Mesenchymal stem cell (in vitro differentiated cells and primary cell): ENCODE results near the gene AFP.

ENCODE experiments used
- DNase-seq: peaks from one replicate; pipeline ENCODE4 v3.0.0-alpha.2; 2013
- H2AFZ ChIP-seq: one replicate; pipeline ENCODE4 v1.6.1; 2013; ENCODE audit warnings: low read depth, mild to moderate bottlenecking, control low read depth, inconsistent platforms, low read length, moderate library complexity
- H2AK5ac ChIP-seq: 2 replicates; pipeline ENCODE4 v1.6.1; 2013; ENCODE audit warnings: low read length, moderate library complexity, mild to moderate bottlenecking, inconsistent platforms; ENCODE audit not compliant: severe bottlenecking
- H2BK120ac ChIP-seq: one replicate; pipeline ENCODE4 v1.6.1; 2013; ENCODE audit warnings: low read depth, mild to moderate bottlenecking, inconsistent platforms, low read length, moderate library complexity
- H2BK12ac ChIP-seq, 2 experiments: one replicate each; pipeline ENCODE4 v1.6.1; 2013; ENCODE audit warnings: inconsistent platforms in 2 of 2, low read length in 2 of 2, mild to moderate bottlenecking in 2 of 2, moderate library complexity in 2 of 2, control low read depth in 1 of 2
- H2BK15ac ChIP-seq: one replicate; pipeline ENCODE4 v1.6.1; 2013; ENCODE audit warnings: mild to moderate bottlenecking, low read depth, inconsistent platforms; ENCODE audit not compliant: poor library complexity, severe bottlenecking
- H2BK5ac ChIP-seq: 2 replicates; pipeline ENCODE4 v1.6.1; 2013; ENCODE audit warnings: low read depth, mild to moderate bottlenecking, low read length, control low read depth, inconsistent platforms; ENCODE audit not compliant: poor library complexity, severe bottlenecking
- H3K14ac ChIP-seq, 2 experiments: one replicate each; pipeline ENCODE4 v1.6.1; 2013; ENCODE audit warnings: inconsistent platforms in 2 of 2, low read length in 2 of 2, control low read depth in 1 of 2, mild to moderate bottlenecking in 1 of 2, moderate library complexity in 1 of 2
- H3K18ac ChIP-seq, 2 experiments: one replicate each; pipeline ENCODE4 v1.6.1; 2013; ENCODE audit warnings: inconsistent platforms in 2 of 2, low read length in 2 of 2, control low read depth in 1 of 2, low read depth in 1 of 2, mild to moderate bottlenecking in 1 of 2
- H3K23ac ChIP-seq, 2 experiments: one replicate each; pipeline ENCODE4 v1.6.1; 2013; ENCODE audit warnings: inconsistent platforms in 2 of 2, low read length in 2 of 2, mild to moderate bottlenecking in 2 of 2, moderate library complexity in 2 of 2, control low read depth in 1 of 2
- H3K27ac ChIP-seq: 2 replicates; pipeline ENCODE4 v1.5.1; 2013; ENCODE audit warnings: mild to moderate bottlenecking, moderate library complexity, low read length, control low read depth, inconsistent platforms; ENCODE audit not compliant: poor library complexity, severe bottlenecking
- H3K27me3 ChIP-seq, 2 experiments: 2 replicates each; pipeline versions ENCODE4 v1.6.1 to v1.7.0; 2013; ENCODE audit warnings: low read length in 2 of 2, mild to moderate bottlenecking in 2 of 2, moderate library complexity in 2 of 2, control low read depth in 1 of 2, inconsistent platforms in 1 of 2; ENCODE audit not compliant: control insufficient read depth in 1 of 2, insufficient read depth in 1 of 2
- H3K36me3 ChIP-seq, 2 experiments: 2 replicates each; pipeline versions ENCODE4 v1.6.1 to v1.7.0; 2013; ENCODE audit warnings: low read length in 2 of 2, control low read depth in 1 of 2, inconsistent platforms in 1 of 2, low read depth in 1 of 2, mild to moderate bottlenecking in 1 of 2; ENCODE audit not compliant: insufficient read depth in 2 of 2, control insufficient read depth in 1 of 2
- H3K4ac ChIP-seq, 2 experiments: one replicate each; pipeline ENCODE4 v1.6.1; 2013; ENCODE audit warnings: inconsistent platforms in 2 of 2, low read length in 2 of 2, mild to moderate bottlenecking in 2 of 2, moderate library complexity in 2 of 2, control low read depth in 1 of 2, low read depth in 1 of 2
- H3K4me1 ChIP-seq: 2 replicates; pipeline ENCODE4 v1.6.1; 2013; ENCODE audit warnings: low read depth, low read length, control low read depth; ENCODE audit not compliant: control insufficient read depth, insufficient read depth
- H3K4me2 ChIP-seq: 2 replicates; pipeline ENCODE4 v1.6.1; 2013; ENCODE audit warnings: low read length, mild to moderate bottlenecking, inconsistent platforms; ENCODE audit not compliant: poor library complexity, severe bottlenecking
- H3K4me3 ChIP-seq, 2 experiments: 2 replicates each; pipeline versions ENCODE4 v1.5.1 to v1.7.0; 2013; ENCODE audit warnings: low read length in 2 of 2, mild to moderate bottlenecking in 2 of 2, control low read depth in 1 of 2, low read depth in 1 of 2; ENCODE audit not compliant: insufficient read depth in 1 of 2
- H3K79me1 ChIP-seq: replicated peaks from 2 replicates; pipeline ENCODE4 v1.6.1; 2013; ENCODE audit warnings: mild to moderate bottlenecking, control low read depth, low read length, inconsistent platforms; ENCODE audit not compliant: poor library complexity, severe bottlenecking
- H3K9ac ChIP-seq: 2 replicates; pipeline ENCODE4 v1.7.0; 2013; ENCODE audit warnings: mild to moderate bottlenecking, low read length, moderate library complexity
- H3K9me3 ChIP-seq: 2 replicates; pipeline ENCODE4 v1.7.0; 2013; ENCODE audit warnings: mild to moderate bottlenecking, low read length; ENCODE audit not compliant: control insufficient read depth
- H4K8ac ChIP-seq: one replicate; pipeline ENCODE4 v1.6.1; 2013; ENCODE audit warnings: inconsistent platforms, mild to moderate bottlenecking, low read length, moderate library complexity
- H4K91ac ChIP-seq: one replicate; pipeline ENCODE4 v1.6.1; 2013; ENCODE audit warnings: mild to moderate bottlenecking, low read length, inconsistent platforms
- WGBS: methylation state at CpG from one replicate; pipeline ENCODE4 v1.1.7; 2013; ENCODE audit warnings: mixed read lengths; 5-methylcytosine and 5-hydroxymethylcytosine counted together

Gene AFP

DNA sequence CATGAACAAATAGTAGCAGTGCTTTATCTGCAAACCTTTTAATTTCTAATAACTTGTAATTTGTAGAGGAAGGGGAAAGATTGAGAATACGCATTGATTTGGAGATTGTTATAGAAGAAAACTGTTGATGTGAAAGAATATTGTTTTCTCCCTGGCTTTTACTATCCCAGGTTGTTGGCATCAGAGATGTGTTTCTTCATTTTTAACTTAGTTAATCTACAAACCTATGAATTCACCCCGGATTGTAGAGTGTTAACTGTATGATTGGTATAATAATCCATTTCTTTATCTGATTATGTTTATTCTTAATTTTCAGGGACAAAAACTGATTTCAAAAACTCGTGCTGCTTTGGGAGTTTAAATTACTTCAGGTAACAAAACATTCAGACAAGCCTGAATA, 18.9 kb downstream of the AFP start:
- H2BK120ac ChIP-seq: no peak overlapping the region
- H2BK5ac ChIP-seq: no peak overlapping the region
- no peak overlapping the region for H2AFZ ChIP-seq
- no peak overlapping the region for H3K14ac ChIP-seq
- H3K36me3 ChIP-seq: no peaks in the 10 kb centered on the region
- no peak overlapping the region for H3K4me3 ChIP-seq
- no peak overlapping the region for H3K27ac ChIP-seq
- no peak overlapping the region for H3K4me2 ChIP-seq
- no peak overlapping the region for H3K9ac ChIP-seq
- 100% methylated on average over 1 of the region's 3 CpGs for WGBS
- no peak overlapping the region for H3K18ac ChIP-seq
- DNase-seq: no peak
- H3K9me3 ChIP-seq: no peaks in the 10 kb centered on the region
- H4K8ac ChIP-seq: no peak overlapping the region
- peaks cover 4% of the 10 kb centered on the region for H3K4me1 ChIP-seq
- no peak overlapping the region for H3K23ac ChIP-seq
- H2BK12ac ChIP-seq: no peak overlapping the region
- H4K91ac ChIP-seq: no peak overlapping the region
- no peak overlapping the region for H2BK15ac ChIP-seq
- H3K4ac ChIP-seq: no peak overlapping the region
- no peak overlapping the region for H2AK5ac ChIP-seq
- no peaks in the 10 kb centered on the region for H3K79me1 ChIP-seq
- no peaks in the 10 kb centered on the region for H3K27me3 ChIP-seq

- Histone ChIP-seq H2BK120ac (no peak overlapping the region), H4K8ac (no peak overlapping the region), H3K36me3 (no peaks in the 10 kb centered on the region), H3K4me1 (peaks cover 2% of the 10 kb centered on the region), H2AFZ (no peak overlapping the region), H3K27me3 (no peaks in the 10 kb centered on the region), H3K14ac (no peak overlapping the region), H2BK12ac (no peak overlapping the region), H3K9me3 (no peaks in the 10 kb centered on the region), H4K91ac (no peak overlapping the region), H3K27ac (no peak overlapping the region), H3K23ac (no peak overlapping the region), H3K18ac (no peak overlapping the region), H3K79me1 (no peaks in the 10 kb centered on the region), H3K4ac (no peak overlapping the region), H2BK5ac (no peak overlapping the region), H2BK15ac (no peak overlapping the region), H3K4me3 (no peak overlapping the region), H3K4me2 (no peak overlapping the region), H3K9ac (no peak overlapping the region), H2AK5ac (no peak overlapping the region)
- WGBS: 96% methylated on average over 5 of the region's 5 CpGs
- no peak for DNase-seq
Observed at GRCh38 chr4:73456177-73457022, 20.4 kb downstream of the AFP start.

- Histone ChIP-seq H3K4me1 (no peaks in the 10 kb centered on the region), H2BK5ac (no peak overlapping the region), H4K91ac (no peak overlapping the region), H3K9me3 (no peaks in the 10 kb centered on the region), H2BK120ac (no peak overlapping the region), H3K14ac (no peak overlapping the region), H2AK5ac (no peak overlapping the region), H3K79me1 (no peaks in the 10 kb centered on the region), H3K36me3 (no peaks in the 10 kb centered on the region), H2BK15ac (no peak overlapping the region), H3K4ac (no peak overlapping the region), H3K27ac (no peak overlapping the region), H3K9ac (no peak overlapping the region), H3K4me3 (no peak overlapping the region), H3K4me2 (no peak overlapping the region), H2AFZ (no peak overlapping the region), H3K23ac (no peak overlapping the region), H2BK12ac (no peak overlapping the region), H4K8ac (no peak overlapping the region), H3K27me3 (no peaks in the 10 kb centered on the region), H3K18ac (no peak overlapping the region)
- 83% methylated on average over 2 of the region's 4 CpGs for whole genome bisulfite sequencing
- DNase-seq: no peak
Observed at GRCh38 chr4:73458184-73459047, 22.4 kb downstream of the AFP start.

DNA sequence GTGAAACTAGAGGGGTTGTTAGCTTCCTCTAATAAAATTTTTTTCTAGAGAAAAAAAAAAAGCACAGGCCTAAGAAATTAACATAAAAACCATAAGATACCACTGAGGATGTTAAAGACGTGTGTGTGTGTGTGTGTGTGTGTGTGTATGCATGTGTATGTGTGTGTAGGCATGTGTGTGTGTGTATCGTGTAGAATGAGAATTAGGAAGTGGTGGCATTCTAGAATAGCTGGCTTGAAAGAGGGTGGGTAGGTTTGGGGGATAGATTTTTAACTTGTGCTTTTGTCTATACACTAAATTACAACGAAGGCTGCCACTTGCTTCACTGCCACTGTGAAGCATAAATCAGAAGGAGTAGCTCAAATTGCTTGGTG, 23.0 kb downstream of the AFP start:
- WGBS: 56% methylated on average over 2 of the region's 3 CpGs

More for the DNA sequence above, 23.0 kb downstream of the AFP start:
- Histone ChIP-seq H3K4me1 (no peaks in the 10 kb centered on the region), H3K4me2 (no peak overlapping the region), H3K27me3 (no peaks in the 10 kb centered on the region), H3K36me3 (no peaks in the 10 kb centered on the region), H4K8ac (no peak overlapping the region), H3K4ac (no peak overlapping the region), H3K18ac (no peak overlapping the region), H3K79me1 (no peaks in the 10 kb centered on the region), H2BK15ac (no peak overlapping the region), H3K23ac (no peak overlapping the region), H2BK120ac (no peak overlapping the region), H3K4me3 (no peak overlapping the region), H2AK5ac (no peak overlapping the region), H3K27ac (no peak overlapping the region), H3K9ac (no peak overlapping the region), H4K91ac (no peak overlapping the region), H2BK12ac (no peak overlapping the region), H3K9me3 (no peaks in the 10 kb centered on the region), H3K14ac (no peak overlapping the region), H2AFZ (no peak overlapping the region), H2BK5ac (no peak overlapping the region)
- DNase-seq: no peak
